ENCODE measurements around the gene GRM1.

- no peak for TF ChIP-seq CTCF (IDR thresholded peaks at IDR 0.05; ENCODE audit: low read length)
- TF ChIP-seq EZH2 (IDR thresholded peaks at IDR 0.05; ENCODE audit: borderline replicate concordance, low read length): no peak
Observed at GRCh38 chr6:146106532-146106931, 77.7 kb downstream of the GRM1 start.
